ENCODE data around the gene PDLIM7. TPM values are rescaled to one million over a fixed set of nuclear protein-coding genes. Genes with fewer than 3 reads are reported as not detected.

The PDLIM7 gene
- total and polyA plus RNA-seq, 2 of the 4 experiments (the other 2 are of a cell fraction) = 70.4 to 534 TPM

GRCh38 chr5:177454397-177455035 is 42.9 kb downstream of the PDLIM7 start:
- Histone ChIP-seq H3K56ac (ENCODE audit: extremely low read depth, insufficient read depth, low read length) (no peak overlapping the region), H2BK5ac (ENCODE audit: low read depth, low read length, poor library complexity, severe bottlenecking) (no peak overlapping the region), H2BK20ac (ENCODE audit: low read depth, low read length) (no peak overlapping the region), H3K4me3 (ENCODE audit: insufficient read depth, low read depth, low read length) (peak overlapping the region; percentile 38), H3K23ac (ENCODE audit: low read depth, low read length) (no peak overlapping the region), H2AK5ac (ENCODE audit: low read depth, low read length) (no peak overlapping the region), H3K9me3 (ENCODE audit: control insufficient read depth, insufficient read depth, low read length) (no peaks in the 10 kb centered on the region), H3K4me1 (ENCODE audit: control insufficient read depth, insufficient read depth, low read length) (peaks cover 8% of the 10 kb centered on the region), H2BK120ac (ENCODE audit: low read depth, low read length) (no peak overlapping the region), H3K14ac (replicated peaks; ENCODE audit: low read depth, low read length) (no peak overlapping the region), H3K79me1 (ENCODE audit: low read depth in 1 of 2, low read length in 2 of 2) (peaks cover 0 to 7% of the 10 kb centered on the region in 2 experiments; a peak in 1 of 4 replicates), H3K9ac (ENCODE audit: low read depth, low read length) (0 out of 2 replicates have a peak overlapping the region, but pooled peaks have one; percentile 2), H4K8ac (ENCODE audit: low read depth in 2 of 2, low read length in 2 of 2) (peak overlapping the region in 1 of 2 experiments; percentile 4; a peak in 1 of 4 replicates), H3K9me1 (ENCODE audit: insufficient read depth, low read length) (no peaks in the 10 kb centered on the region), H4K91ac (ENCODE audit: insufficient read depth, low read depth, low read length) (no peak overlapping the region), H4K20me1 (ENCODE audit: insufficient read depth, low read length) (peaks cover 52% of the 10 kb centered on the region), H3K4me2 (ENCODE audit: low read depth, low read length) (peak overlapping the region; percentile 82), H2AK9ac (replicated peaks; ENCODE audit: low read depth, low read length, poor library complexity) (peak overlapping the region; percentile 25), H3K4ac (ENCODE audit: low read depth, low read length) (no peak overlapping the region), H3K27ac (ENCODE audit: insufficient read depth, low read length) (no peak overlapping the region; the same call in 1 of the 2 replicates), H2BK15ac (ENCODE audit: low read depth, low read length) (no peak overlapping the region), H4K5ac (ENCODE audit: low read depth, low read length) (no peak overlapping the region), H3K18ac (ENCODE audit: low read depth, low read length) (no peak overlapping the region), H2AFZ (replicated peaks; ENCODE audit: low read length, poor library complexity) (peak overlapping the region; percentile 82), H3K27me3 (ENCODE audit: control insufficient read depth, insufficient read depth, low read length) (no peaks in the 10 kb centered on the region), H3K36me3 (ENCODE audit: control insufficient read depth, insufficient read depth, low read length) (peaks cover 29% of the 10 kb centered on the region)
- intact Hi-C loops (cut with micrococcal nuclease) (loop anchor here (1.0 kb wide), 5 partner anchors 46 to 340 kb away; no protein-coding TSS in a partner anchor), in situ Hi-C loops (cut with MboI; ENCODE audit: low sequenced_read_pairs) (no loop called here), dilution Hi-C loops (cut with HindIII; ENCODE audit: low sequenced_read_pairs, unreplicated experiment) (no loop called here)
- DNase-seq = peak; percentile 80
- peak; percentile 58 for ATAC-seq (ENCODE audit: low read depth)
- BruUV-seq (replicated peaks) = no TSS peak
- 1% methylated on average over 53 of the region's 84 CpGs; no CpG with 5 or more reads in 1 of the 2 experiments for WGBS, 2 experiments (ENCODE audit: extremely low coverage in 2 of 2, insufficient read length in 1 of 2)
- TF ChIP-seq POLR2A (IDR thresholded peaks at IDR 0.05; ENCODE audit: low read depth, low read length) (0 out of 2 replicates have a peak, but pooled peaks have one; percentile 24), BHLHE40 (IDR thresholded peaks at IDR 0.05; ENCODE audit: low read depth, low read length) (peak; percentile 35; the same call in 1 of the 2 replicates), MAZ (IDR thresholded peaks at IDR 0.05; ENCODE audit: borderline replicate concordance, low read depth, low read length) (peak; percentile 95), FOS (IDR thresholded peaks at IDR 0.05; ENCODE audit: low read depth, low read length) (peak; percentile 76), ELK1 (IDR thresholded peaks at IDR 0.05; ENCODE audit: borderline replicate concordance, low read depth, low read length) (no peak), RCOR1 (IDR thresholded peaks at IDR 0.05; ENCODE audit: insufficient replicate concordance, low read length) (peak; percentile 36), SMC3 (IDR thresholded peaks at IDR 0.05; ENCODE audit: low read depth, low read length) (peak; percentile 96), MXI1 (IDR thresholded peaks at IDR 0.05; ENCODE audit: borderline replicate concordance, low read depth, low read length) (peak; percentile 49; the same call in 1 of the 2 replicates), CEBPB (IDR thresholded peaks at IDR 0.05; ENCODE audit: low read depth, low read length) (no peak; the same call in 1 of the 2 replicates), NFE2L2 (IDR thresholded peaks at IDR 0.05; ENCODE audit: low read depth, low read length) (no peak), CHD1 (IDR thresholded peaks at IDR 0.05; ENCODE audit: low read depth, low read length) (0 out of 2 replicates have a peak, but pooled peaks have one; percentile 45), RAD21 (IDR thresholded peaks at IDR 0.05; ENCODE audit: low read length) (peak; percentile 88)
- TF ChIP-seq, protein P1, sequence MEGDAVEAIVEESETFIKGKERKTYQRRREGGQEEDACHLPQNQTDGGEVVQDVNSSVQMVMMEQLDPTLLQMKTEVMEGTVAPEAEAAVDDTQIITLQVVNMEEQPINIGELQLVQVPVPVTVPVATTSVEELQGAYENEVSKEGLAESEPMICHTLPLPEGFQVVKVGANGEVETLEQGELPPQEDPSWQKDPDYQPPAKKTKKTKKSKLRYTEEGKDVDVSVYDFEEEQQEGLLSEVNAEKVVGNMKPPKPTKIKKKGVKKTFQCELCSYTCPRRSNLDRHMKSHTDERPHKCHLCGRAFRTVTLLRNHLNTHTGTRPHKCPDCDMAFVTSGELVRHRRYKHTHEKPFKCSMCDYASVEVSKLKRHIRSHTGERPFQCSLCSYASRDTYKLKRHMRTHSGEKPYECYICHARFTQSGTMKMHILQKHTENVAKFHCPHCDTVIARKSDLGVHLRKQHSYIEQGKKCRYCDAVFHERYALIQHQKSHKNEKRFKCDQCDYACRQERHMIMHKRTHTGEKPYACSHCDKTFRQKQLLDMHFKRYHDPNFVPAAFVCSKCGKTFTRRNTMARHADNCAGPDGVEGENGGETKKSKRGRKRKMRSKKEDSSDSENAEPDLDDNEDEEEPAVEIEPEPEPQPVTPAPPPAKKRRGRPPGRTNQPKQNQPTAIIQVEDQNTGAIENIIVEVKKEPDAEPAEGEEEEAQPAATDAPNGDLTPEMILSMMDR (conservative IDR thresholded peaks at IDR 0.05; ENCODE audit: low read depth, low read length) = peak; percentile 99
- CTCF ChIA-PET = interaction anchor here (0.7 to 5.2 kb wide), 6 partner anchors 10 to 103 kb away, joined by 3 to 44 read pairs (median 4); partner anchors contain the start of gene LMAN2
- POLR2A ChIA-PET (ENCODE audit: unreplicated experiment) = interaction anchor here (0.5 to 1.2 kb wide), 2 partner anchors 42 to 65 kb away, joined by 3 read pairs; no protein-coding TSS in a partner anchor

All from IMR-90 (cell line).